VCaP (cell line): ENCODE results near the gene LRRC26.

Experiments used
- H3K27ac ChIP-seq: fragments of 450-650 bp; 2 replicates; pipeline ENCODE4 v1.5.1; 2017
- TF ChIP-seq, protein P1 (sequence below): fragments of 450-650 bp; conservative IDR thresholded peaks from 2 replicates; pipeline ENCODE4 v1.5.1; 2017; ENCODE audit warnings: mild to moderate bottlenecking, moderate library complexity

The LRRC26 gene

GRCh38 chr9:137195525-137196220 lies 25.8 kb upstream of the LRRC26 start:
- TF ChIP-seq, protein P1, sequence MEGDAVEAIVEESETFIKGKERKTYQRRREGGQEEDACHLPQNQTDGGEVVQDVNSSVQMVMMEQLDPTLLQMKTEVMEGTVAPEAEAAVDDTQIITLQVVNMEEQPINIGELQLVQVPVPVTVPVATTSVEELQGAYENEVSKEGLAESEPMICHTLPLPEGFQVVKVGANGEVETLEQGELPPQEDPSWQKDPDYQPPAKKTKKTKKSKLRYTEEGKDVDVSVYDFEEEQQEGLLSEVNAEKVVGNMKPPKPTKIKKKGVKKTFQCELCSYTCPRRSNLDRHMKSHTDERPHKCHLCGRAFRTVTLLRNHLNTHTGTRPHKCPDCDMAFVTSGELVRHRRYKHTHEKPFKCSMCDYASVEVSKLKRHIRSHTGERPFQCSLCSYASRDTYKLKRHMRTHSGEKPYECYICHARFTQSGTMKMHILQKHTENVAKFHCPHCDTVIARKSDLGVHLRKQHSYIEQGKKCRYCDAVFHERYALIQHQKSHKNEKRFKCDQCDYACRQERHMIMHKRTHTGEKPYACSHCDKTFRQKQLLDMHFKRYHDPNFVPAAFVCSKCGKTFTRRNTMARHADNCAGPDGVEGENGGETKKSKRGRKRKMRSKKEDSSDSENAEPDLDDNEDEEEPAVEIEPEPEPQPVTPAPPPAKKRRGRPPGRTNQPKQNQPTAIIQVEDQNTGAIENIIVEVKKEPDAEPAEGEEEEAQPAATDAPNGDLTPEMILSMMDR = no peak
- peak overlapping the region; percentile 97 for H3K27ac ChIP-seq

DNA sequence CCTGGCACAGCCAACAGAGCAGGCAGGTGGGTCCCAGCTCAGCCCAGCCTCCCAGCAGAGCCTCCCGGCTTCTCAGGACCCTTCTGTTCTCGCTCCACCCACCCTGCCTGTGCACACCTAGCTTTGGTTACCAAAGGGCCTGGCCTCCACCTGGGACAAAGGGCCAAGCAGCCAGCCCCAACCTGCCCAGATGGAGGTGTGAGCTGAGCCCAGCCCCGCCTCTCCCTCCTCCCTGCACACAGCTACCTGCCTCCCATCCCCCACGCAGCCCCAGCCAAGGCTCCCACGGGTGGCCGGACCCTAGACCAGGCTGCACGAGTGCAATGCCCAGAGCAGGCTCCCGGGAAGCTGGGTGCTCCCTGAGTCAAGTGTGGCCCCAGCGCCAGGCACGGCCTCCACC lies 25.1 kb upstream of the LRRC26 start:
- TF ChIP-seq, protein P1 = no peak
- peak overlapping the region; percentile 97 for H3K27ac ChIP-seq

GRCh38 chr9:137194388-137194787 lies 24.5 kb upstream of the LRRC26 start:
- TF ChIP-seq, protein P1 = no peak
- H3K27ac ChIP-seq = peak overlapping the region; percentile 97

GRCh38 chr9:137193771-137194170 lies 23.9 kb upstream of the LRRC26 start:
- TF ChIP-seq, protein P1 = no peak
- H3K27ac ChIP-seq = peak overlapping the region; percentile 97

DNA sequence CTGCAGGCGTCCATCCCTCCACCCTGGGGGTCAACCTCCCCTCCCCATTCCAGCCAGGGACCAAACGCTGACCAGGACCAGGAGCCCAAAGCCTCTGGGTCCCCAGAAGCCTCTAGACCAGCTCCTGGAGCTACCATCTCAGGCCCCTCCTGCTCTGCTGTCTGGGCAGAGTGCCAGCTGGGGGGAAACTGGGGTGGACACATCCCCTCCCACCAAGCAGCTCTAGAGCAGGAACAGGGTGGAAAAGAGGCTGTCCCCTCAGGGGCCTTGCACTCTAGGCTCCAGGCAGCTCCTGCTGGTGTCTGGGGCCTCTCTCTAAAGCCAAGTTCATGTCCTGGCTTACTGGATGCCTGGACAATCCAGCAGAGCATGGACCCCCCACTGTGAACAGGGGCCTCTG lies 23.0 kb upstream of the LRRC26 start:
- peak overlapping the region; percentile 97; the same call in 1 of the 2 replicates for H3K27ac ChIP-seq
- TF ChIP-seq, protein P1 = no peak

DNA sequence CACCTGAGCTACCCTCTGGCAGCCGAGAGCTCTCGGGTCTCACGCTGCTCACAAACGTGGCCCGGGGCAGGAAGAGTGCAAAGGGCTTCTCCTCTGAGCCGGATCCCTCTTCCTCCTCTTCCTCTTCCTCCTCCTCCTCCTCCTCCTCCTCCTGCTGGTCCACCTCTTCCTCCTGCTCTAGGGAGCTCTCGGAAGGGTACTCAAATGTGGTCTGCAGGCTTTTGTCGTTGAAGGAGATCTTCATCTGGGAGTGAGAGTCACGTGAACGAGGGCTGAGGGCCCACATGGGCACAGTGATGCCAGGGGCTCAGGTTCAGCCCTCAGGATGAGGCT lies 22.6 kb upstream of the LRRC26 start:
- peak overlapping the region; percentile 97 for H3K27ac ChIP-seq
- TF ChIP-seq, protein P1 = no peak

DNA sequence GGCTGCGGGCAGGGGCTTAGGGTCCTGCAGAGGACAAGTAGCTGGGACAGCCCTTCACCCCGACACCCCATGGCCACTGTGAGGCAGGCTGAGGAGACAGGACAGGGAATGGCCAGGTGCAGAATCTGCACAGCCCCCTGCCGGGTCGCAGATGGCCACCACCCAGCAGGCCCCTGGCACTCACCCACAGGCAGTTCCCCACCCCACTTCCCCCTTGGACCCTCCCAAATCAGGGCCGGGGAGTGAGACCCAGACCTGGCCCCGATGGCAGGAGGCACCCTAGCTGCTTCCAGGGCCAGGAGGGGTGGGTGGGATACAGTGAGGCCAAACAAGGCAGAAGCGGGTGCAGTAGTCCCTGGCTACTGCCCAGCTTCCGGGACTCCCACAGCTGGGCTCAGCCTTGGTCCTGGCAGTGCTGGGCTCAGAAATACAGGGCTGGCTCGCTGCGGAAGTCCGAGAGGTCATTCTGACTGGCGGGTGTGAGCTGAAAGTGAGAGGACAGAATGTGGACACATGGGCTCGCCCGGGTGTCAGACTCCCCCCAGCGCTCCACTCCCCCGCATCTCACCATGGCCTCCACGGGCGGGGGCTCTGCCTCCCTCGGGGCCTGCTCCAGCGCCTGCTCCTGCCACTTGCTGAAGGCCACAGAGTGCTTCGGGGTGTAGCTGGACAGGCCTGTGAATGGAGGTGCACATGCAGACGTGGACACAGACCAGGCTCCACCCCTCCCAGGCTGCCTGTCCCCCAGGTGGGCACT lies 22.0 kb upstream of the LRRC26 start:
- TF ChIP-seq, protein P1 = no peak
- peak overlapping the region; percentile 97 for H3K27ac ChIP-seq
